ENCODE measurements around the gene DCX. TPM values are rescaled to one million over a fixed set of nuclear protein-coding genes. Genes with fewer than 3 reads are reported as not detected.
"Not testable (repeated sequence)": the region's sequence is repeated elsewhere in the genome, so short reads cannot be mapped to it uniquely, and the experiment has no call there.

Gene DCX
- total RNA-seq, 1 donor from 2014 or later = 389 TPM

- no peak for DNase-seq
Observed at GRCh38 chrX:111365770-111366325, 46.1 kb downstream of the DCX start.

DNA sequence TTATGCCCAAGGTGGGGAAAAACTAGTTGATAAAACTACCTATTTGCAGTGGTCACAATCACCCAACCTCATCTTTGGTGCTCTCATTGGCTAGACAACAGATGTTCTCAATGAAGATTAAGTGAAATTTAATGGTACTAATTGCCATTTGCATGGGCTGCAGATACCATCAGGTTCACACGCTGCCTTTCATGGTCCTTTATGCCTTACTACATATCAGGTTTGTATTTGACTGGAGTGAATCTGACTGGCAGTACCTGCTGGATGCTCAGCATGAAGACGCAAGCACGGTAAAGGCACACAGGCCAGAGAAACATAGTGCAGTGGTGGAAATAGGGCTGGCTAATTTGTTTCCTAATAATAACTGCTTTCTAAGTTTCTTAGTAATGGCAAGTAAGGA, 48.3 kb downstream of the DCX start:
- no peak for DNase-seq

DNA sequence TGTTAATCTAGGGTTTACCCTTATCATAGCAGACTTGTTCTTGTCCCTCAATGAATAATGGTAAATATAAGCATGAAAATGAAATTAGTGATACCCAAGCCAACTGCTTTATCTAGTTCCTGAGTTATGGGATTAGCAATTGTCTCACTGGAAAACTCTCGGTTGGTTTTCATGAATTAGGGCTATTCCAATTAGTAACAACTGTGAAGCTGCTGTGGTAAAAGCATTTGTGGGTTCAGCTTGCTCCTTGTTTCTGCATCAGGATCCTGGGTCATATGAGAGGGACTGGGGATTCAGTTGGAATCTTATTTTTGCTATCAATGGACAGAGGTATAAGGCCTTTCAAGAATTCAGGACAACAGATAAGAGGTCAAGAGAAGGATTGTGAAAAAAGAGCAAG, 50.2 kb downstream of the DCX start:
- no peak for DNase-seq

GRCh38 chrX:111360839-111361238, 51.2 kb downstream of the DCX start:
- DNase-seq = no peak

GRCh38 chrX:111355523-111356115, 56.4 kb downstream of the DCX start:
- DNase-seq = no peak

DNA sequence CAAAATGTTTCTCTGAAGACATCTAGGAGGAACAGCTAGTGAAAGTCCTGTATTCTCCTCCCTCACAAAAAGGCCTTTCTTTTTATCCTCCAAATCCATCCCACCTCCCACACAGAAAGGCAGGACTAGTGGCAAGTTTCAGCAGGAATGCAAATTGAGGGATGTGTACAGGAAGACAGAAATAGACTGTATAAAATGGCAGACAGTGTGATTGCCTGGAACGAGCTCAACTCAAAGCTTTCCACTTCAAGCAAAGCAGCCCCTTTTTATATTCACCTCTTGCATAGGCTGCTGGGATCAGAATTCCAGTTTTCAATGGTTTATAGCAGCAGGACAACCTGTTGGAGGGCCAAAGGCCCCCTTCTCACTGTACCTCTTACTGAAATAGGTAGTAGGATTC, 57.5 kb downstream of the DCX start:
- DNase-seq = no peak

- no peak for DNase-seq
Observed at GRCh38 chrX:111353793-111354192, 58.2 kb downstream of the DCX start.

DNA sequence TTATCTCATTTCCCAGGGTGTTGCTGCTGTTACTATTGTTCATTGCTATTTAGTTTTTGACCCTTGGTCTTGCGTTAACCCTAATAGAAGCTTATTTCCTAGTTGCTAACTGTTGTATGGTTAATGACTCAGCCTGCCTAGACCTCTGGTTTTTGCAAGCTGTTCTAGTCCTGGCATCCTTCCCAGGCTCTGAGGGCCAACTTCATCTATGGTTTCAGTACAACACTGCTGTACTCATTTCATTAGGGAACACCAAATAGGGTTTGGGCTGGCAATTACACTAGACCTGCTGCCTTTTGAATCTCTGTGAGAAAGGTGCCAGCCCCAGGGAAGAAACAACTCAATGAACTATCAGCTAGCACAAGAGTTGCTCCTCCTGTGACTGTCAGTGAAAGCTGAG, 59.6 kb downstream of the DCX start:
- DNase-seq = no peak

DNA sequence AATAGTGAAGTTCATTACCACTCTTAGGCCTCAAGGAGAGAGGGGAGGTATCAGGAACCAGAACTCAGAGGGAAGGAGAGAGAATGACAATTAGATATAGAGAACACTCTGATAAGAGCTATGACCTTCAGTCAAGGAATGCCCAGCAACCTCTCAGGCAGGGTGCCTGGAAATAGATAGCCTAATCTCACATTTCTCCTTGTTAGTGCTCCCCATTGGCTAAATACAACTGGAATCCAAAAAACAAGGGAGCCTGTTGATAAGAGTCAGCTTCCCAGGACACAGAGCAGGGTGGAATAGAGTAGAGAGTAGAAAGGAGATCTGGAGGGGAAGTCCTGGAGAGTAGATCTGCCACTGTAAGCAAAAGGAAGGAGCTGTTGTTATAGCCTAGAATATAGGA, 62.1 kb downstream of the DCX start:
- DNase-seq = no peak

DNA sequence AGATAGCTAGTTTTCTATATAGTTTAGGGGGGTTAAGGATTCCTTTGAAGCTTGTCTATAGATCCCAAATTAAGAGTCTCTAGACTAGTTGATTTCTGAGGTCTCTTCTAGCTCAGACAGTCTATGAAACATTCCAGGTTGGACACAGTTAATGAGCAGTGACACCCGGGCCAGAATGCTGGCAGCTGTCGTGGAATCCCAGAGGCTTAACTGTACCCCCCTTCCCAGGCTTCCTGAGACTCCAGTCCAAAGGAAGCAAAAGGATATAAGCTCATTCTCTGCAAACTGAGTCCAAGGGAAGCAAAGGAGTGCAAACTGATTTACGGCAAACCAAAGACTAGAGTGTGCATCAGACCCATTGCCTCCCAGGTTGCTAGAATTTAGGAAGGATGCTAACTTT, 62.9 kb downstream of the DCX start:
- no peak for DNase-seq

DNA sequence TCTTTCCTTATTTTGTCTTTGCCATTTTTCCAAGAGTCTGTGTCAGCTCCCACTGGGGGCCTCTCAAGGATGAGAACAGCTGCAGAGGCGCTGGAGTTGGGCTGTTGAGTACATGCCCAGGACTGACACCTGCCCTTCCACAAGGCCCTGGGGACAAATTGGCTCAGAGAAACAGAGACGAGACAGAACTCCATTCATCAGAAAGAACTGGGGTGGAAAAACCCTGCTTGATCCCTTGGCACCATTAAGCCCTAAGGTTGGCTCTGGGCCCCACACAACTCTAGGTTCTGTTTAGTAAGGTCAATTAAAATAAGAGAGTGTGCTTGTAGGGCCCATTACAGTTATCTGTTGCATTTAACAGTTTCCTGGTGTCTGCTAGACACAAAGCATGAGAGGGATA, 63.6 kb downstream of the DCX start:
- no peak for DNase-seq

DNA sequence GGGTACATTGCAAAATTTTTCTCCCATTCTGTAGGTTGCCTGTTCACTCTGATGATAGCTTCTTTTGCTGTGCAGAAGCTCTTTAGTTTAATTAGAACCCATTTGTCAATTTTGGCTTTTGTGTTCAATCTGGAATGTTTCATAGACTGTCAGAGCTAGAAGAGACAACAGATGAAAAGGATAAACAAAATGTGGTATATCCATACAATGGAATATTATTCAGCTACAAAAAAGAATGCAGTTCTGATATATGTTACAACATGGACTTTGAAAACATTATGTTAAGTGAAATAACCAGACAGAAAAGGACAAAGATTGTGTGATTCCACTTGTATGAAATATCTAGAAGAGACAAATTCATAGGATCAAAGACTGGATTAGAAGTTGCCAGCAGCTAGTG, 65.8 kb downstream of the DCX start:
- DNase-seq = not testable (repeated sequence)

DNA sequence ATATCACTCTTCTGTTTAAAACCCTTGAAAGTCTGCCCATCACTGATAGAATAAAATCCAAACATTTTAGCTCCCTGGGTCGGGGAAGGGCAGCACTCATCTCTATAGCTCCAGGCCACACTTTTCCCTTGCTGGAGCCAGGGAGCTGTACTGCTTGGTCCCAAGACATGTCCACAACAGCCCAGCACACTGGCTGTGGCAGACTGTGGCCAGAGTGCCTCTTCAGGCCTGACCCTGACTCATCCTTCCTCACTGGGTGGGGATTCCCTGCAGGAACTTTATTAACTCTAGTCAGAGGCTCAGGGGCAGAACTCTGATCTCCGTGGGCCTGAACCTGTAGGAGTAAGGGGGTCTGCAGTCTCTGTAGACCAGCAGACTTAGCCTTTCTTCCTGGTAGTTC, 71.9 kb downstream of the DCX start:
- no peak for DNase-seq

DNA sequence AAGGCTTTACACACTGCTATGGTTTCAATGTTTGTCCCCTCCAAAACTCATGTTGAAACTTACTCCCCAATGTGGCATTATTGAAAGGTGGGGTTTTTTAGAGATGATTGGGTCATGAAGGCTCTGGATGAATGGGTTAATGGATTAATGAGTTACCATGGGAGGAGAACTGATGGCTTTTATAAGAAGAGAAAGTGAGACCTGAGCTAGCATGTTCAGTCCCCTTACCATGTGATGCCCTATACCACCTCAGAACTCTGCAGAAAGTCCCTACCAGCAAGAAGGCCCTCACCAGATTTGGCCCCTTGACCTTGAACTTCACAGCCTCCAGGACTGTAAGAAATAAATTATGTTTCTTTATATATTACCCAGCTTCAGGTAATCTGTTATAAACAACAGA, 72.8 kb downstream of the DCX start:
- no peak for DNase-seq

DNA sequence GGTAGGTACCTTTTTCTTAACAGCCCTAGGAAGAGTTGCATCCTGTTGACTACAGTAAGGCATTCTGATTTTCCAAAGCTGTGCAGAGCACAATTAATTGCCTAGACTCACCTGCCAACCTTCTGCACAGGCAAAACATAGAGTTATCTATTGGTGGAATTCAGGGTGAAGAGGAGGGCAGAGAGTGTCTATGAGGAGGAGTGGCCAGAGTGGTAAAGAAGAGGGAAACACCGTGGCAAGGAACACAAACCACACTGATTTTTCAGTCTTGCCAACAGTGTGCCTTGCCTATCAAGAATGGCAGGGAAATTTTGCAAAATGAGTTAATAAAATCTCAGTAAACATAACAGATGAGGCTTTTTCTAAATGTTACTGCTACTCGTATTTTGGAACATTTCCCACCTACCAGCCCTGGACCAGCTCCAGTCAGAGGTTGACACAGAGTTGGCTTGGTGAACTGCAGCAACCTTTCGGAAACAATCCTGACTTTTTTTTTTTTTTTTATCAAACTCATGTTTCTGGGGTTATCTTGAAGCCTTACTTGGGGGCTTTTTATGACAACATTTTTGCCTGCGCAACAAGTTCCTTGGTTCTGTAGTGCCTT, 73.8 kb downstream of the DCX start:
- DNase-seq = no peak

GRCh38 chrX:111337067-111337637, 74.8 kb downstream of the DCX start:
- DNase-seq = no peak

DNA sequence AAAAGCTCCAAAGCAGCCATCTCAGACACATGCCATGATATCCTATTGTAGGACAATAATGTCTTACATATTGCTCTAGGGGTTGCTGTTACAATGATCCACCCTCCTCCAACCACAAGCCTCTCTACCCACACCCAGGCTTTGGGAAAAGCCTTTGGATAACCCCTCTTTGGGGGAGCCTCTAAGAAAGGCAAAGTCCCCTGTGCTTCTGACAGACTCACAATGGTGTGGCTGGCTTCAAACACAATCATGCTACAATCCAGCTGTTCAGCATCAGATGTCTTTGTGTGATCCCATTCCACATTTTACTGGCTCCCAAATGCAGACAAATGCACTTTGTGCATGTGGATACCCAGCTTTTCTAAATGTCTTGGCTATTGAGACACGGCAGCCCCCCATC, 75.9 kb downstream of the DCX start:
- no peak for DNase-seq

DNA sequence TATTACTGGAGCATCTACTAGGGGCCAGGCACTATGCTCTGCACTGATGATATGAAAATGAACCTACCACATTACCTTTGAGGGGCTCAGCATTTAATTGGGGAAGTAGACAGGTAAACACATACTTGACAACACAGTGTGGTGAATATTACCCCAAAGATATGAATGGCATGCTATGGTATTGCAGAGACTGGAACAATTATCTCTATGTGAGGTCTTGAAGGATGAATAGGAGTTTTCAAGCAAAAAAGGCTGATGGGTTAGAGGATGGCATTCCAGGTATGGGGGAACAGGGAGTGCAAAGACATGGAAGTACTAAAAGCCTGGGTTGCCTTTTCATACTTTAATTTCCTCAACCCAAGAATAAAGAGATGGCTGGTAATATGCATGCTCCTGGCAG, 82.6 kb downstream of the DCX start:
- DNase-seq = no peak

GRCh38 chrX:111328858-111329257, 83.1 kb downstream of the DCX start:
- DNase-seq = no peak

DNA sequence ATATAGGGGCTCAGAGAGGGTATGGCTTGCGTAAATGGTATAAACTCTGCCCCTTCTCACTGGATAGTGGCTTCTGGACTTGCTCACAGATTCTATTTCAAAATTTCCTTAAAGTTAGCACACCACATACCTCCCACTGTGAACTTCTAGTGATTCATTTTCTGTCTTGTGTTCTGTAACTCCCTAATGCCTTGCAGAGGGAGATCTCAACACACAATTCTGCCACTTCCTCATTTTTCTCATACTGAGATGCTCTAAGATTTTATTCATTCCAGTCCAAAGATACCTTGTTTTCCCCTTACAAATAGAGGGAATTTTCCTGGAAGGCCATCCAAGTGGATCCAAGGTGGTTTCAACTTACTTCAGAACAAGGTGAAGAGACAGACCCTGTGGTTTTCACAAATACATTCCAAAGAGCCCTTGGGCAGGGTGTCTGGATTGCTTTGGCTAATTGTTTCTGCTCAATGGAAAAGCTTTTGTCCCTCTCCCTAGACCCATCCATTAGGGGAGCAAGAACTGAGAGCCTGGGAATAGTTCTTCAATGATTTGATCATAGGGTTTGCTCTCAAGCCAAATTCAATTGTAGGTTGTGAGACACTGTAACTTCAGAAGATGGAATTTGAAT, 89.6 kb downstream of the DCX start:
- DNase-seq = no peak

DNA sequence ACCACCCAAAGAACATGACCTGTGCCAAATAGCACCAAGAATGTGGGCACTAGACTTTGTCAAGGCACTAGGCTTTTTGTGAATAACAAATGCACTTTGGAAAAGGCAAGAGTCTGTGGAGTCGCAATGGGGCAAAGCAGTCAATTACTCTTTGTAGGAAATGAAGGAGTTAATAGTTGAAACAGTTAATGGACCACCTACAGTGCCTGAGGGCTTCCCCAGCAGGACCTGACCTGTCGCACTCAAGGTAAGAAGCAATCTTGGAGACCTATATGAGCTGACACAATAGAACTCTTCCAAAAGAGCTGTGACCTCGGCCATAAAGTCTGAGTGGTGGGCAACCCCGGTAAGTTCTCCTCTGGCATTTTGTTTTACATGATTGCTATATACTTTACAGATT, 92.5 kb downstream of the DCX start:
- no peak for DNase-seq

DNA sequence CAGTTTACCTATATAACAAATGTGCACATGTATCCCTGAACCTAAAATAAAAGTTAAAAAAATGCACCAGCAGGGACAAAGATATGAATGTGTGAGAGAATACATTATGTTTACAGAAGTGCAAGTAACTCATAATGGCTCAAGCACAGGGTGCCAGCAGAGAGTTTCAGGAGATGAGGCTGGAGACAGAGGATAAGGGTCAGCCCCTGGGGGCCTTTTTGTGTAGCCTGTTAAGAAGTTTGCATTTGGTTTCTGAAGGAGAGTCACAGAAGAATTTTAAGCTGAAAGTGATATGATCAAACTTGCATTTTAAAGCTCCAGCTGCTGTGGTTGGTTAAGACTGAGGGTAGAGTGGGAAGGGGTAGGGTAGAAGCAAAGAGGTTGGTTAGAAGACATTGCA, 93.1 kb downstream of the DCX start:
- DNase-seq = no peak

DNA sequence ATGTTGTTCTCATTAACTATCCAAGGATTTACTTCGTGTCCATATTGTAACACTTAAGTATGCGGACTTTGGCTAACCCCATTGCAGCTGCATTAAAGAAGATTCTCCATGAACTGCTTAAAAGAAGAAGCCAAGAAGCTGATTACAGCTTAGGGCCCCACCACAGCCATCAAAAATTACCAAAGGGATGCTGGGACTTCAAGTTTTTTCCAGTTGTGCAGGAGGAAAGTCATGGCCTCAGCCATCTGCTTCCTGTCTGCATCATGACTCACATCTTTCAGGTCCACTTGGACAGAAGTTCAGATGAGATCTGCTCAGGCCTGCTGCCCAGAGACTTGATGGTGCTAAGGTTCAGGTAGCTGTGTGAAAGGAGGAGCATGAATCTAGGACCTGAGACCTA, 102.9 kb downstream of the DCX start:
- DNase-seq = no peak

DNA sequence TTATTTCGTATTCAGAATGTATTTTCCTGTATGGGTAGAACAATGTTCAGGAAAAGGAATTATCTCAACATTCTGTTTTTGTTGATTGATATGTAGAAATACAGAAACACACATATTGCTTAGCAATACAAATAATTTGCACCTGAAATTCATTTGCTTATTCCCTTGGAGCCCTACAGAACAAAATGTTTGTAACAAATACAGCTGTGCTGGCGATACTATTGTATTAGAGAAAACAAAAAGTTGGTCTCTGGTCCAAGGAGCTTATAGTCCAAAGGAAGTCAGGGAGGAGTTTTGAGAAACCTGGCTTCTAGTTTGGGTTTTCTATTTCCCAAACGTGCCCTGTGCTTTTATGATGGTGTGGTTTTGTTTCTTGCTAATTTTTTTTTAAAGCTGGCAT, 104.0 kb downstream of the DCX start:
- DNase-seq = no peak

Data from occipital lobe (tissue), 2 donors.